ENCODE results near the gene PLEKHA8. TPM values are rescaled to one million over a fixed set of nuclear protein-coding genes. Genes with fewer than 3 reads are reported as not detected.

Gene PLEKHA8
- total RNA-seq, 2 experiments from 2014 or later = 16.8 to 17.1 TPM

GRCh38 chr7:30150711-30151110 is 122.5 kb downstream of the PLEKHA8 start:
- CTCF ChIA-PET = no interaction called here
- TF ChIP-seq CTCF (IDR thresholded peaks at IDR 0.05) = no peak
- ATAC-seq (no peak), DNase-seq (no peak)
- Mint-ChIP-seq H3K4me1 (ENCODE audit: low read depth) (peaks cover 3% of the 10 kb centered on the region), H3K9me3 (no peaks in the 10 kb centered on the region), H3K36me3 (ENCODE audit: low read depth) (no peaks in the 10 kb centered on the region), H3K27ac (no peak overlapping the region), H3K27me3 (no peaks in the 10 kb centered on the region), H3K4me3 (no peak overlapping the region)
- POLR2A ChIA-PET = no interaction called here
- intact Hi-C loops (cut with micrococcal nuclease) = no loop called here

GRCh38 chr7:30154111-30154587 is 125.9 kb downstream of the PLEKHA8 start:
- CTCF ChIA-PET = interaction anchor here (1.2 to 1.6 kb wide), 3 partner anchors 9 to 410 kb away, joined by 3 to 4 read pairs (median 3); no protein-coding TSS in a partner anchor
- intact Hi-C loops (cut with micrococcal nuclease) = no loop called here
- POLR2A ChIA-PET = no interaction called here
- TF ChIP-seq CTCF (IDR thresholded peaks at IDR 0.05) = no peak
- H3K27me3 Mint-ChIP-seq = no peaks in the 10 kb centered on the region
- no peak for DNase-seq
- peaks cover 23% of the 10 kb centered on the region for H3K4me1 Mint-ChIP-seq (ENCODE audit: low read depth)
- no peaks in the 10 kb centered on the region for H3K36me3 Mint-ChIP-seq (ENCODE audit: low read depth)
- H3K27ac Mint-ChIP-seq = no peak overlapping the region
- ATAC-seq = no peak
- H3K4me3 Mint-ChIP-seq = no peak overlapping the region
- no peaks in the 10 kb centered on the region for H3K9me3 Mint-ChIP-seq

- no peak for ATAC-seq
- CTCF ChIA-PET = interaction anchor here (1.5 to 1.6 kb wide), 2 partner anchors 8 to 9 kb away, joined by 3 to 4 read pairs; no protein-coding TSS in a partner anchor
- intact Hi-C loops (cut with micrococcal nuclease) = no loop called here
These were observed 127.3 kb downstream of the PLEKHA8 start for GRCh38 chr7:30155481-30155880.

GRCh38 chr7:30157204-30157603 is 129.0 kb downstream of the PLEKHA8 start:
- H3K4me3 Mint-ChIP-seq = peak overlapping the region; percentile 1

More at GRCh38 chr7:30155481-30155880, 127.3 kb downstream of the PLEKHA8 start:
- no peaks in the 10 kb centered on the region for H3K27me3 Mint-ChIP-seq
- no peaks in the 10 kb centered on the region for H3K9me3 Mint-ChIP-seq
- no peaks in the 10 kb centered on the region for H3K36me3 Mint-ChIP-seq (ENCODE audit: low read depth)
- H3K4me1 Mint-ChIP-seq (ENCODE audit: low read depth) = peaks cover 32% of the 10 kb centered on the region
- no peak overlapping the region for H3K27ac Mint-ChIP-seq
- TF ChIP-seq CTCF (IDR thresholded peaks at IDR 0.05) = no peak
- POLR2A ChIA-PET = no interaction called here
- H3K4me3 Mint-ChIP-seq = no peak overlapping the region
- DNase-seq = no peak

More at GRCh38 chr7:30157204-30157603, 129.0 kb downstream of the PLEKHA8 start:
- ChIA-PET POLR2A (interaction anchor here (0.9 kb wide), 1 partner anchor 23 kb away, joined by 3 read pairs; the partner anchor contains the start of gene MTURN), CTCF (interaction anchor here (1.1 to 1.2 kb wide), 2 partner anchors 13 to 407 kb away, joined by 3 to 4 read pairs; no protein-coding TSS in a partner anchor)
- Mint-ChIP-seq H3K36me3 (ENCODE audit: low read depth) (no peaks in the 10 kb centered on the region), H3K27me3 (no peaks in the 10 kb centered on the region), H3K9me3 (no peaks in the 10 kb centered on the region), H3K4me1 (ENCODE audit: low read depth) (peaks cover 35% of the 10 kb centered on the region), H3K27ac (peak overlapping the region; percentile 31)
- intact Hi-C loops (cut with micrococcal nuclease) = no loop called here
- no peak for TF ChIP-seq CTCF (IDR thresholded peaks at IDR 0.05)
- DNase-seq (peak; percentile 59), ATAC-seq (peak; percentile 64)
